Neural progenitor cell (in vitro differentiated cells): ENCODE results near the gene AUTS2.
"Not testable (repeated sequence)": the region's sequence is repeated elsewhere in the genome, so short reads cannot be mapped to it uniquely, and the experiment has no call there.

Source experiments
- EZH2 ChIP-seq: fragments of 200-600 bp; sonication (generic); IDR thresholded peaks from 2 replicates; pipeline ENCODE4 v1.6.1; 2017; ENCODE audit warnings: antibody characterized with exemption, mild to moderate bottlenecking, moderate library complexity
- TF ChIP-seq, protein P1 (sequence below): fragments of 200-600 bp; sonication (generic); IDR thresholded peaks from 2 replicates; pipeline ENCODE4 v1.5.1; 2017; ENCODE audit warnings: antibody characterized with exemption, mild to moderate bottlenecking

DNA sequence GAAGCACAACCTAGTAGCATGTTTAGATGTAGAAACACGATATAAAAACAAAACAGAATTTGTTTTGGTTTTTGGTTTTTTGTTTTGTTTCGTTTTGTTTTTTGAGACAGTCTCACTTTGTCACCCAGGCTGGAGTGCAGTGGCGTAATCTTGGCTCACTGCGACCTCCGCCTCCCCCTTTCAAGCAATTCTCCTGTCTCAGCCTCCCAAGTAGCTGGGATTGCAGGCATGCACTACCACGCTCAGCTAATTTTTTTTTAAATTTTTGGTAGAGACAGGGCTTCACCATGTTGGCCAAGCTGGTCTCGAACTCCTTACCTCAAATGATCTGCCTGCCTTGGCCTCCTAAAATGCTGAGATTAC is 1050.2 kb downstream of the AUTS2 start:
- TF ChIP-seq, protein P1, sequence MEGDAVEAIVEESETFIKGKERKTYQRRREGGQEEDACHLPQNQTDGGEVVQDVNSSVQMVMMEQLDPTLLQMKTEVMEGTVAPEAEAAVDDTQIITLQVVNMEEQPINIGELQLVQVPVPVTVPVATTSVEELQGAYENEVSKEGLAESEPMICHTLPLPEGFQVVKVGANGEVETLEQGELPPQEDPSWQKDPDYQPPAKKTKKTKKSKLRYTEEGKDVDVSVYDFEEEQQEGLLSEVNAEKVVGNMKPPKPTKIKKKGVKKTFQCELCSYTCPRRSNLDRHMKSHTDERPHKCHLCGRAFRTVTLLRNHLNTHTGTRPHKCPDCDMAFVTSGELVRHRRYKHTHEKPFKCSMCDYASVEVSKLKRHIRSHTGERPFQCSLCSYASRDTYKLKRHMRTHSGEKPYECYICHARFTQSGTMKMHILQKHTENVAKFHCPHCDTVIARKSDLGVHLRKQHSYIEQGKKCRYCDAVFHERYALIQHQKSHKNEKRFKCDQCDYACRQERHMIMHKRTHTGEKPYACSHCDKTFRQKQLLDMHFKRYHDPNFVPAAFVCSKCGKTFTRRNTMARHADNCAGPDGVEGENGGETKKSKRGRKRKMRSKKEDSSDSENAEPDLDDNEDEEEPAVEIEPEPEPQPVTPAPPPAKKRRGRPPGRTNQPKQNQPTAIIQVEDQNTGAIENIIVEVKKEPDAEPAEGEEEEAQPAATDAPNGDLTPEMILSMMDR = not testable (repeated sequence)
- TF ChIP-seq EZH2 = not testable (repeated sequence)
